Glutamatergic neuron (in vitro differentiated cells): ENCODE data around the gene ARHGEF26. TPM values are rescaled to one million over a fixed set of nuclear protein-coding genes. Genes with fewer than 3 reads are reported as not detected.

ENCODE experiments used
- DNase-seq: peaks from one replicate; pipeline ENCODE4 v3.0.0; 2022
- H3K27ac Mint-ChIP-seq: one replicate; pipeline ENCODE4 v1.8.0; 2020; ENCODE audit warnings: mild to moderate bottlenecking, mixed read lengths, inconsistent platforms; ENCODE audit not compliant: unreplicated experiment
- H3K27me3 Mint-ChIP-seq: one replicate; pipeline ENCODE4 v1.8.0; 2020; ENCODE audit warnings: mild to moderate bottlenecking, moderate library complexity, mixed read lengths, inconsistent platforms; ENCODE audit not compliant: unreplicated experiment
- H3K36me3 Mint-ChIP-seq: one replicate; pipeline ENCODE4 v1.8.0; 2020; ENCODE audit warnings: mild to moderate bottlenecking, mixed read lengths, inconsistent platforms; ENCODE audit not compliant: unreplicated experiment
- H3K4me1 Mint-ChIP-seq: one replicate; pipeline ENCODE4 v1.8.0; 2020; ENCODE audit warnings: mild to moderate bottlenecking, low read depth, mixed read lengths, inconsistent platforms; ENCODE audit not compliant: unreplicated experiment
- H3K4me3 Mint-ChIP-seq: one replicate; pipeline ENCODE4 v1.8.0; 2020; ENCODE audit warnings: mild to moderate bottlenecking, mixed read lengths, inconsistent platforms; ENCODE audit not compliant: unreplicated experiment
- H3K9me3 Mint-ChIP-seq: one replicate; pipeline ENCODE4 v1.8.0; 2020; ENCODE audit warnings: mild to moderate bottlenecking, moderate library complexity, mixed read lengths, inconsistent platforms; ENCODE audit not compliant: unreplicated experiment
- CTCF ChIP-seq: fragments of 200-600 bp; sonication (generic); IDR thresholded peaks from one replicate; pipeline ENCODE4 v1.5.0; 2021; ENCODE audit not compliant: partially characterized antibody, unreplicated experiment
- total RNA-seq: library from RNA; stranded (reverse); fragmentation: NEBNext Ultra II Directional; extraction: Animal tissue kit (Norgen Biotek cat#: 25700); gene quantifications from one replicate; pipeline ENCODE4 v1.2.1, GENCODE V29; 2021; ENCODE audit not compliant: unreplicated experiment

Gene ARHGEF26
- total RNA-seq, 1 donor from 2014 or later, result 4.4 TPM

GRCh38 chr3:154168998-154169795, 48.0 kb downstream of the ARHGEF26 start:
- H3K27ac Mint-ChIP-seq, result no peak overlapping the region
- no peaks in the 10 kb centered on the region for H3K9me3 Mint-ChIP-seq
- DNase-seq, result no peak
- TF ChIP-seq CTCF, result no peak
- no peak overlapping the region for H3K4me3 Mint-ChIP-seq
- no peaks in the 10 kb centered on the region for H3K4me1 Mint-ChIP-seq
- no peaks in the 10 kb centered on the region for H3K36me3 Mint-ChIP-seq
- no peaks in the 10 kb centered on the region for H3K27me3 Mint-ChIP-seq

- TF ChIP-seq CTCF, result no peak
- H3K4me3 Mint-ChIP-seq, result no peak overlapping the region
- no peaks in the 10 kb centered on the region for H3K27me3 Mint-ChIP-seq
- no peak overlapping the region for H3K27ac Mint-ChIP-seq
- no peak for DNase-seq
- no peaks in the 10 kb centered on the region for H3K4me1 Mint-ChIP-seq
- H3K36me3 Mint-ChIP-seq, result no peaks in the 10 kb centered on the region
- H3K9me3 Mint-ChIP-seq, result no peaks in the 10 kb centered on the region
Observed at GRCh38 chr3:154169796-154170110, 48.6 kb downstream of the ARHGEF26 start.

DNA sequence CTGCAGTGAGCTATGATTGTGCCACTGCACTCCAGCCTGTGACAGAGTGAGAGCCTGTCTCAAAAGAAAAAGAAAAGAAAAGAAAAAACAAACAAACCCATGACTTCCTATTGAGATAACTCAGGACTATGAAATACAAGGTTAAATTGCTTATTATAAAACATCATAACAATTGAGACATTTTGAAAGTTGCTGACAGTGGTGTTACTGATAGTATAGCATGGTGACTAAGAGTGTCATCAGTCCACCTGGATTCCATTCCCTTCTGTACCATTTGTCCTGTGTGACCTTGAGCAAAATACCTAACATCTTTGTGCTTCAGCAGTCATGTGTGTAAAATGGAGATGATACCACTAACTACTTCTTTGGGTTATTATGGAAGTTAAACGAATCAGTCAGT, 49.1 kb downstream of the ARHGEF26 start:
- Mint-ChIP-seq H3K36me3 (no peaks in the 10 kb centered on the region), H3K27ac (no peak overlapping the region), H3K4me3 (no peak overlapping the region), H3K27me3 (no peaks in the 10 kb centered on the region), H3K4me1 (no peaks in the 10 kb centered on the region), H3K9me3 (no peaks in the 10 kb centered on the region)
- DNase-seq, result no peak
- TF ChIP-seq CTCF, result no peak

DNA sequence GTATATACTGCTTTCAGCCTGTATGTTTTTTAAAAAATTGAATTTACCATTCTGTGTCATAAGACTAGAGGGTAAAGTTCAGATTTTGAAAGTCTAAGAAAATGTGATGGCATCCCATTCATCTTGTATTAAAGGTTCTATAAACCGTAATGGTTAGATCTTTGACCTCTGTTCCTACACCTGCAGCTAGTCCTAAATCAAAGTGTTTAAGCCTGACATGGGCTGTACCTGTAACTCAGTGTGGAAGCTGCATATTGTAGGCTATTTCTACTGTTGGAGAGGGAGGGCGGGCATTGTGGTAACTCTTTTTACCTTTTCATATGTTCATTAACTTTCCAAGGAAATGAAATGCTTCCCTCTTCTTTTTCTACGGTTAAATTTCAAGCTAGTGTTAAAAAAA, 53.9 kb downstream of the ARHGEF26 start:
- Mint-ChIP-seq H3K9me3 (peaks cover 1% of the 10 kb centered on the region), H3K27me3 (no peaks in the 10 kb centered on the region), H3K4me3 (no peak overlapping the region), H3K4me1 (no peaks in the 10 kb centered on the region), H3K36me3 (no peaks in the 10 kb centered on the region), H3K27ac (no peak overlapping the region)
- TF ChIP-seq CTCF, result no peak
- DNase-seq, result no peak

DNA sequence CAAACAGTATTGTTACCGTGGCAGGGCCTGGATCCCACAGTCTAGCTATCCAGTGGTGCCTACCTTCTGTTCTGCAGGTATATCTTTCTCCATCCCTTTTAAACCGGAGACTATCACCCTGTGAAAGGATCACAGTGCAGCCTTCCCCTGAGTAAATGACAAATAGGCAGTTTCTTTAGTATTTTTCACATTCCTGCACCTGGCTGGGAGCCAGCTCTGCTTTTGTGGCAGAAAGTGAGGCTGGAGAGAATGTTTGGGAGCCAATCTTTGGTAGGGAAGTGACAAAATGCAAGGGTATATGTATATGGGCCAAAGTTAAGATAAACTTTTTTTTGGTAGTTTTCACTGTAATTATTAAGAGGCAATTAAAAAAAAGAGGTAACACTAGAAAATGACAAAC, 54.8 kb downstream of the ARHGEF26 start:
- peaks cover 4% of the 10 kb centered on the region for H3K4me1 Mint-ChIP-seq
- H3K27ac Mint-ChIP-seq, result no peak overlapping the region
- TF ChIP-seq CTCF, result no peak
- H3K36me3 Mint-ChIP-seq, result no peaks in the 10 kb centered on the region
- H3K9me3 Mint-ChIP-seq, result peaks cover 1% of the 10 kb centered on the region
- DNase-seq, result no peak
- H3K4me3 Mint-ChIP-seq, result no peak overlapping the region
- no peaks in the 10 kb centered on the region for H3K27me3 Mint-ChIP-seq
